Endothelial cell (in vitro differentiated cells): ENCODE data around the gene SYCP2. TPM values are rescaled to one million over a fixed set of nuclear protein-coding genes. Genes with fewer than 3 reads are reported as not detected.
A peak's percentile ranks its signal among the peaks of the same experiment; 100 is the strongest.

ENCODE experiments used
- DNase-seq: peaks from one replicate; pipeline ENCODE4 v3.0.0; 2021; ENCODE audit warnings: low spot score
- H3K27ac Mint-ChIP-seq: one replicate; pipeline ENCODE4 v1.8.0; 2021; ENCODE audit warnings: mixed read lengths, inconsistent platforms; ENCODE audit not compliant: unreplicated experiment
- H3K27me3 Mint-ChIP-seq: one replicate; pipeline ENCODE4 v1.8.0; 2021; ENCODE audit warnings: mild to moderate bottlenecking, moderate library complexity, mixed read lengths, inconsistent platforms; ENCODE audit not compliant: unreplicated experiment
- H3K36me3 Mint-ChIP-seq: one replicate; pipeline ENCODE4 v1.8.0; 2021; ENCODE audit warnings: mild to moderate bottlenecking, low read depth, mixed read lengths, inconsistent platforms; ENCODE audit not compliant: unreplicated experiment
- H3K4me1 Mint-ChIP-seq: one replicate; pipeline ENCODE4 v1.8.0; 2021; ENCODE audit warnings: mild to moderate bottlenecking, mixed read lengths, inconsistent platforms; ENCODE audit not compliant: unreplicated experiment
- H3K4me3 Mint-ChIP-seq: one replicate; pipeline ENCODE4 v1.8.0; 2021; ENCODE audit warnings: mild to moderate bottlenecking, mixed read lengths, inconsistent platforms; ENCODE audit not compliant: unreplicated experiment
- H3K9me3 Mint-ChIP-seq: one replicate; pipeline ENCODE4 v1.8.0; 2021; ENCODE audit warnings: mixed read lengths, inconsistent platforms; ENCODE audit not compliant: unreplicated experiment
- CTCF ChIP-seq: fragments of 200-600 bp; sonication (generic); IDR thresholded peaks from one replicate; pipeline ENCODE4 v1.5.0; 2021; ENCODE audit warnings: antibody characterized with exemption; ENCODE audit not compliant: unreplicated experiment
- long read RNA-seq: library from polyadenylated mRNA; unstranded; transcript quantifications from one replicate; pipeline ENCODE4 v2.0.0, GENCODE V29; 2020; ENCODE audit not compliant: unreplicated experiment
- total RNA-seq: library from RNA; stranded (reverse); fragmentation: NEBNext Ultra II Directional; extraction: Animal tissue kit (Norgen Biotek cat#: 25700); gene quantifications from one replicate; pipeline ENCODE4 v1.2.1, GENCODE V29; 2021; ENCODE audit not compliant: unreplicated experiment

SYCP2 gene
- 2.1 TPM for total RNA-seq
- long read RNA-seq, result 0 reads

GRCh38 chr20:59933296-59933848 is at the start of gene SYCP2:
SYCP2 (minus strand) TSS chr20:59933637; CDS start chr20:59922413, 11,224 bp downstream.
- DNase-seq, result no peak
- no peak for TF ChIP-seq CTCF
- no peak within 1 kb of the TSS for H3K27ac Mint-ChIP-seq
- H3K9me3 Mint-ChIP-seq, result no peaks in the 10 kb centered on the region
- peaks cover 4% of the 10 kb centered on the region for H3K4me1 Mint-ChIP-seq
- peak within 1 kb of the TSS; percentile 81 for H3K4me3 Mint-ChIP-seq
- peaks cover 6% of the 10 kb centered on the region for H3K27me3 Mint-ChIP-seq
- H3K36me3 Mint-ChIP-seq, result no peaks in the 10 kb centered on the region

GRCh38 chr20:59983076-59983475 is 49.6 kb upstream of the SYCP2 start:
- DNase-seq, result no peak
- no peak for TF ChIP-seq CTCF
- Mint-ChIP-seq H3K4me1 (no peaks in the 10 kb centered on the region), H3K36me3 (no peaks in the 10 kb centered on the region), H3K27ac (no peak overlapping the region), H3K9me3 (no peaks in the 10 kb centered on the region), H3K27me3 (no peaks in the 10 kb centered on the region), H3K4me3 (no peak overlapping the region)

- no peak overlapping the region for H3K27ac Mint-ChIP-seq
- H3K4me1 Mint-ChIP-seq, result no peaks in the 10 kb centered on the region
- peaks cover 2% of the 10 kb centered on the region for H3K27me3 Mint-ChIP-seq
- no peak for TF ChIP-seq CTCF
- no peak overlapping the region for H3K4me3 Mint-ChIP-seq
- H3K9me3 Mint-ChIP-seq, result no peaks in the 10 kb centered on the region
- no peak for DNase-seq
- no peaks in the 10 kb centered on the region for H3K36me3 Mint-ChIP-seq
Observed at GRCh38 chr20:59977086-59977485, 43.6 kb upstream of the SYCP2 start.

- Mint-ChIP-seq H3K27ac (no peak overlapping the region), H3K9me3 (no peaks in the 10 kb centered on the region), H3K36me3 (no peaks in the 10 kb centered on the region), H3K4me3 (no peak overlapping the region), H3K4me1 (no peaks in the 10 kb centered on the region), H3K27me3 (peaks cover 2% of the 10 kb centered on the region)
- TF ChIP-seq CTCF, result no peak
- no peak for DNase-seq
Observed at GRCh38 chr20:59976156-59976782, 42.8 kb upstream of the SYCP2 start.

- Mint-ChIP-seq H3K4me1 (no peaks in the 10 kb centered on the region), H3K27ac (no peak overlapping the region), H3K4me3 (no peak overlapping the region), H3K9me3 (no peaks in the 10 kb centered on the region), H3K36me3 (no peaks in the 10 kb centered on the region), H3K27me3 (peaks cover 2% of the 10 kb centered on the region)
- no peak for DNase-seq
- no peak for TF ChIP-seq CTCF
Observed at GRCh38 chr20:59972037-59972801, 38.8 kb upstream of the SYCP2 start.
